Muscle of arm (tissue), 12 donors: ENCODE results near the gene STRA6. TPM values are rescaled to one million over a fixed set of nuclear protein-coding genes. Genes with fewer than 3 reads are reported as not detected.

ENCODE experiments used
- DNase-seq: peaks from one replicate; pipeline ENCODE4 v3.0.0-alpha.2; 2013
- polyA plus RNA-seq, 12 donors: library from polyadenylated mRNA; unstranded; fragments of 120-200 nt; gene quantifications; one replicate each; pipeline ENCODE4 v1.2.1, GENCODE V29; 2013; ENCODE audit not compliant: insufficient read length in 12 of 12

STRA6 gene
- polyA plus RNA-seq, 12 donors = 0.71 to 3.4 (median 1.0) TPM; not detected in 2

DNA sequence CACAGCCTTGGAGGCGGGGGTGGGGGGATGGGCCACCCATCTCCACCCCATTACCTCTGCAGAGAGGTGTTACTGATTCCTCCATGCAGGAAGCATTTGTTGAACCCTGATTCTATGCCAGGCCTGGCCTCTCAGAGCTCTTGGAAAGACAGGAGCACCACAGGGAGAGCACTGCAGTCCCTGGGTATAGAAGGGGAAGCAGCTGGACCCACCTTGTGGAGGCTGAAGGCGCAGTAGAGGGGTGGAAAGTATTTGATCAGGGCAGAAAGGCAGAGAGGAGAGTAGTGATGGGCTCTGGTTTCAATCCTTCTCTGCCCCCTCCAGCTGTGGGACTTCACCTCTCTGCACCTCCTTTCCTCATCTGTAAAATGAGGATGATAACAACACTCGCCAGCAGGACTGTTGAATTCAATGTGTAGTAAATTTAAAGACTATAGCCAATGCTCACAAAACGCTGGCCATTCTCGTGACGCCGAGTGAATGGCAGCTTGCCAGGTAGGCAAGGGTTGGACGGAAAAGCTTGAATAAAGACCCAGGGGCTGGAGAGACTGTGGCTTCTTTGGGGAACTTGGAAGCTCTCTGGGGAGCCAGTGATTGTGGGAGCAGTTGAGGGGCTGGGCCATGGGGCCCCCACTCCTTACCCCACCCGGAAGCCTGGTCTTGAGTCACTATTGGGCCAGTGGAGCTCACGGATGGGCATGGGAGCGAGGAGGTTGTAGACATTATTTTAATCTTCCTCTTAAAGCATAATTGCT, 25.6 kb upstream of the STRA6 start:
- no peak for DNase-seq

DNA sequence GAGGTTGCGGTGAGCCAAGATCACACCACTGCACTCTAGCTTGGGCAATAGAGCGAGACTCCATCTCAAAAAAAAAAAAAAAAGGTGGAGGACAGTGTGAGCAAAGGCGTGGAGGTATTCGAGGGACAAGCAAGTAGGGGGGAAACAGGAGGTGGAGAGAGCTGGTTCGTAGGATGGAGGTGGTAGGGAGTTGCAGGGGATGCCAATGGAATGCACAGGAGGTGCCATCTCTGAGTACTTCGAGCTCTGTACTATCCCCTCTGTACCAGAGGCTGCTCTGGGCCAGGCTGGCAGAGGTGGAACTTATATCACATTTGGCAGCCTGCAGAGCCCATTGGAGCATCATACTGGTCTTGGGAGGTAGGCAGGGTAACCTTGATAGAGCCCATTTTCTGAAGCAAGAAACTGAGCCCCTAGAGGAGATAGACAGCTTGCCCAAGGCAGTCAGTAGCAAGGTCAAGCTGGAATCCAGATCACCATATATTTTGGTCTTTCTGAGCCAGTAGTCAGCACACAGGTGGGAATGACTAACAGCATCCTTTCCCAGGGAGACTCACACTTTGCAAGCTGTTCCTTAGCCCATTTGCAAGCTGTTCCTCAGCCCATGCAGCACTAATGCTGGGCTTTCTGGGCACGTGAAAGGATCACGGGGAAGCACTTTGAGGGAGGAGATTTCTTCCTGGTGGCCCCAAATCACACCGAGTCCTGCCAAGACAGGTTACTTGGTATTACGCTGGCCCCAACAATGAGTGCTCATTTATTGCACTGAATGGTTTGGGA, 24.4 kb upstream of the STRA6 start:
- no peak for DNase-seq

DNA sequence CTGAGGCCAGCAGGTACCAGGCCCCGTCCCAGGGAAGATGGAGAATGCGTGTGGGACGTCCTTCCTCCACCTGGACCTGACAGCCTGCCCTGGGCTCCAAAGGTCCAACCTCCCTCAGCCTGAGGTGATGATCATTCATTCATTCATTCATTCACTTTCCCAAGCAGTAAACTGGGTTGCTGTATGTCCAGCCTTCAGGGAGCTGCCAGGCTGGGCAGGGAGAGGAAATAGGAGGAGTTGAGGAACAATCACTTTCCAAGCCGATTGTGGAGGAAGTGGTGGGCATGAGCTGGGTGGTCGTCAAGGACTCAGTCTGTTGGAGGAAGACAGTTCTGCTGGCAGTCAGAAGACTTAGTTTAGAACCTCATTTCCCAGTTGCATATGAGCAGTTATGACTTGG, 23.3 kb upstream of the STRA6 start:
- DNase-seq = no peak

DNA sequence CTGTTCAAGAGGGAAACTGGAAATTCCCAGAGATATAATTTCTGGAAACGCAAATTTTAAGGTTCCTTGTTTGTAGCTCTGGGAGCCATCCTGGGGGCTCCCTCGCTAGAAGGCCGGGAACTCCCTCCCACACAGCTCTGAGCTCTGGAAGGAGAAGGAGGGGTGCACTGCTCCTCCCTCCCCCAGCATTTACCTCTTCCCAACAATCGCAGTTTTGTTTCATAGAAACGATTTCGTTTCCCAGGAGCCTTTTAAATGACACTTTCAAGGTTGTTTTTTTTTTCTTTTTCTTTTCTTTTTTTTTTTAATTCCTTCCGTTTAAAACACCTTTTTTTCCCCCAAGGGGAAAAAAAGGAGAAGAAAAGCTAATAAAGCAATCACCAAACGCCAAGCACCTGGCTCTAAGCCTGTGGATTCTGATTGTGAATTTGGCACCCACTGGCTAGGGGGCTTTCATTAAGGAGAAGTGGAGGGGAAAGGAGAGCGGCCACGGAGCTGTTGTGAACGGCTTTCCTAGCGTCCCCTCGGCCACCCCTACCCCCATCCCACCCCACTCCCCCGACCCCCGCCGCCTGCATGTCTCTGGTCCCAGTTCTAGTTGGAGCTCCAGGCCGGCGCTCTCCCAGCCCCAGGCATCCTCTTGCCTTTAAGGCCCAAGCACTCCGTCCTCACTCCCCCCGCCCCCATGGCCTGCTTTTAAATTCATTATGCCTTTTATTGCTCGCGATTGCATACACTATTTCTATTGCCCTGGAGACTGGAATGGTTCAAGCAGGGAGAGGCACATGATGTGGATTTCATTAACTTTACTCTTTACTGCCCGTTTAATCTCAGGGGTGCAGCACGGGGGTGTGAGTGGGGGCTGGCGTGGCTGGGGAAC, 19.9 kb upstream of the STRA6 start:
- no peak for DNase-seq

DNA sequence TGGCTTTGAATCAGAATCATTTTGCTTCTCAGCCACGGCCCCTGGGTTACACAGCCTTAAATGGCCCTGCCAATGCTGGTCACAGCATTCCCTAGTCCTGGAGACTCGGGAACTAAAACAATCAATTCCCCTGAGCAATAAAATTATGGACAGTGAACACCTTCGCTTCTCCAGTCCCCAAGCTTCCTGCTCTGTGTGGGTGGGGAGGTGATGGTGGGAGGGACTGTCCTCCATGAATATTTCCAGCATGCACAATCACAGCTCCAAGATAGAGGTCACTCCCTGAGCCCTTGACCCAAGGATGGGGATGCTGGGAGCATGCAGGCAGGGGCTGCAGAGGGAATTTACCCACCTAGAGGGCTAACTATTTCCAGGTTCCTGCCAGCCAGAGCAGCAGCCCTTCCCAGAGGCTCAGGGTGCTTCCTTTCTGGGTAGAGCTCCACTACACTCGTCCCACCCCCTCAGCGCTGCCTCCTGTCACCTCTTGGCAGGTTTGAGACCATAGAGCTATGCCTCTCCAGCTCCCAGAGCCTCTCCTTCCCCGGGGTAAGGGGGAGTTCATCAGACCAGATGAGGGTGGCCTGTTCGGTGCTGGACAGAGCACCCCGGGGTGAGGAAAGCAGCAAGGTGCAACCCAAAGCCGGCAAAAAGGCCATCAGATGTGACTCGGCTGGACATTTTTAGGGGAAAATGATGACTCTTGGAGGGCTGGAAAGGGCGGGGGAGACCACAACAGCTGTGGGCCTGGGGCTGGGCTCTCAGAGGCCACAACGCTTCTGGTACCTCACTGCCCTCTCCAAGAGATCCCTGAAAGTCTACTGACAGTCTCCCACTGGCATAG, 19.0 kb upstream of the STRA6 start:
- DNase-seq = no peak

DNA sequence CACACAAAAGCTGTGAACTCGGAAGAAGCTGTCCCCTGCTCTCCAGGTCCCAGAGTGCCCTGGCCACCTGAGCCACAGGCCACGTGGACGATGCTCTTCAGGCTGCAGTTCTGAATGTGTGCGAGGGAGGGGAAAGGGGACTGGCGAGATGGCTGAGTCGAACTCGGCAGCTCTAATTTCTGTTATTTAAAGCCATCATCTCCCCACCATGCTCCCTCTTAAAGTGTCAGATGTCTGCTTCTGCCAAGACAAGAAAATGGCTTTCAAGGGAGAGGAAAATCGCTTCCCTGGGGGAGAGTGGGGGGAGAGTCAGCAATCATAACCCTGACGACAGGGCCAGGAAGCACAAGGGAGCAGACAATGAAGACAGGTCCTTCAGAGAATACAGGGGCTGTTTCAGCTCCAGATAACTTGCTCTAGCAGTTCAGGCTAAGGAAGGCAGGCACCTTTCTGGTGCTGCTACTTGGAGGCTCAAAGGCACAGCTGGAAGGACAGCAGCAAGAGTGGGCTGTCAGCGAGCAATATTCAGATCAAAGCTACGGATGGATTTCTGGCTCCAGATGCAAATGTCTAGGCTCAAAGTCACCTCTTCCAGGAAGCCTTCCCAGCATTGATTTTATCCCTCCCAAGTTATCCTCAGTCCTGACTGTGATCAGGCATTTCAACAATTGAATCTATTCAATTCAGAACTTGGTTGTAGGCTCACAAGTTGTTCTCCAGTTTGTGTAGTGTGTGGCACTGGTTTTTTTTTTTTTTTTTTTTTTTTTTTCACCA, 18.1 kb upstream of the STRA6 start:
- no peak for DNase-seq

DNA sequence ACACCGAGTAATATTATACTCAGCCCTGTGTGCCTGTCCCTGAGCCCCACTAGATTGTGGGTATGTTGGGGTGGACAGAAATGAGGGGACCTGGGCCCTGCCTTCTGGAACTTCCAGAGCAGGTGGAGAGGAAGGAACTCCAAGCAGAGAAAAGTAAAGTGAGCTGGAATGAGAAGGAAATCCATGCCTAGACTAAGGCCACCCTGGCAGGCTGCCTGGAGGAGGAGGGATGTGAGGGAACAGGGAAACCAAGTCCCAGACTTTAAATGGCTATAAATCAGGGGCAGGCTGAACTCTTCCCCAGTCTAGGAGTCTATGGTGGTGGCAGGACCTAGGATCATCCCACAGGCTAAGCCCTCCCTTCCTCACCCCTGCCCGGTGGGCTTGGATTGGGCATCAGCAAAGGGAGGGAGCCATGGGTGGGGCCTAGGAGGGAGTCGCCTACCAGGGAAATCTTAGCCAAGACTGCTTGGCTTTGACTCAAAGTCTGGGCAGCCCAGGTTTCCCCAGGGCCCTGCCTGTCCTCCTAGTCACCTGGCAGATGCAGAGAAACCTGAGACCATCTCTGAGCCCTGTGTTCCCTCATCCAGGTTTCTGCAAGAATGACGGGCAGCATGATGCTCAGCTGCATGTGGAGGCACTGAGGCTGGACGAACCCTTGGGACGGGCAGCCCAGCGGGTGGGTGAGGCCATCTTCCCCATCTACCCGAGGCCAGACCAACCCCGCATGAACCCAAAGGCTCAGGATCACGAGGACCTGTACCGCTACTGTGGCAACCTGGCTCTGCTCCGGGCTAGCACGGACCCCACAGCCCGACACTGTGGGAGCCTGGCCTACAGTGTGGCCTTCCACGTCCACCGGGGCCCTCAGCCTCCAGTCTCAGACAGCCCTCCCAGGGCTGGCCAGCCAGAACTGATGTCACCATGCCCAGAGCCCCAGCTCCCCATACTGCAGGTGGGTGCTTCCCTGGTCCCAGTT, 15.6 kb upstream of the STRA6 start:
- no peak for DNase-seq

DNA sequence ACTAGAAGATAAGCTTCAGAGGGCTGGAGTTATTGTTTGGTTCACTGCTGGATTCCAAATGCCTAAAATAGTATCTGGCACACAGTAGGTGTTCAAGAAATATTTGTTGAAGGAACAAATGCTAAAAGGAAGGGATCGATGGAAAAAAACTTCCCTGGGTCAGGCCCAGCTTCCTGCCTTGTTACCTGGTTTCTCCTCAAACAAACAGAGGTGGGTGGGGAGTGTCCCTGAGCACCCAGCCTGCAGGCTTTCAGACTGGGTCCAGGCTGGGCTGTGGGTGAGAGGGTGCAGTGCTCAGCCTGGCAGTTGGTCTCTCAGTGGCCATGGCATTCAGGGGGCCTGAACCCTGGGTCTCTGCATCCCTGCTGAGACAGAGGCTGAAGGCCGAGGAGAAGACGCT, 14.4 kb upstream of the STRA6 start:
- DNase-seq = no peak

DNA sequence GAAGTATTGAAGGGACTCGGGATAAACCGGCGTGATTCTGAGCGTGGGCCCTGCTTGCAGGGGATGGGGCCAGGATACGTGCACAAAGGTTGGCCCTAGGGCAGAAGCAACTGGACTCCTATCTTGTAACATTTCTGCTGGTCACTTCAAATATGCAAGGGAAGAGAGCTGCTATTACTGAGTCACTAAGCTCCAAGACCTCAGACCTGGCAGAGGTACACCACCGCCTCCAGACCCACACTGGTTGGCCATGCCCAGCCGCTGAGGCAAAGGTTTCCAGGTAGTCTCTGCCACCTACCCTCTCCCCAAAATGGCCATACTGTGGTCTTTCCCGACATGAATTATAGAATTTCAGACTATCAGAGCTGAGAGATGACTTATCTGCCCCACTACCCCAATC, 13.4 kb upstream of the STRA6 start:
- no peak for DNase-seq

DNA sequence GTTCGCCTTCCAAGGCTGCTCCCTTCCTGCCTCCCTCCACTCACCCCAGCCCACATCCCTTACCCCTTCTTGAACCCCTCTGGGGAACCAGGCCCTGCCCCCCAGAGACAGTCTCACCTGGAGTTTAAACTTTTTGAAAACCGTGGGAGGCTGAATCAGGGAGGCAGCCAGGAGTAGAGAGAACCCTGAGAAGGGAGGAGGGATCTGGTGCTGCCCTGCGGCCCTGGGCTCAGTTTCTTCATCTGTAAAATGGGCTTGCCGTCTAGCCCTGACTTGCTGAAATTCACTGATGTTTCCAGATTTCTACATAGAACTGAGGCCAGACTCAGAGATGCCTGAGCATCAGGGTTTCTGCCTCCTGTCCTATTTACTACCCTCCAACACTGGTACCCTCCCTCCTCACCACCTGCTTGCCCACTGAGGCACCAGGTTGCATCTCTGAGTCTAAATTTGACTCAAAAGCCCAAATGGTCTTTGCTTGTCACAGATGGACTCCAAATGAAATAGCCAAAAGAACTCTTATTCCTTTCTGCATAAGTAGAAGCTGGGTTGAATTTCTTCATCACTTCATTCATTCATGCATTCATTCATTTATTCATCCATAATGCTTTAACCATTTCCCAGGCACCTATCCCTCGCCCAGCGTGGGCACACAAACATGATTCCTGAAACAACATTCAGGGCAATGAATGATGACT, 11.9 kb upstream of the STRA6 start:
- DNase-seq = no peak

DNA sequence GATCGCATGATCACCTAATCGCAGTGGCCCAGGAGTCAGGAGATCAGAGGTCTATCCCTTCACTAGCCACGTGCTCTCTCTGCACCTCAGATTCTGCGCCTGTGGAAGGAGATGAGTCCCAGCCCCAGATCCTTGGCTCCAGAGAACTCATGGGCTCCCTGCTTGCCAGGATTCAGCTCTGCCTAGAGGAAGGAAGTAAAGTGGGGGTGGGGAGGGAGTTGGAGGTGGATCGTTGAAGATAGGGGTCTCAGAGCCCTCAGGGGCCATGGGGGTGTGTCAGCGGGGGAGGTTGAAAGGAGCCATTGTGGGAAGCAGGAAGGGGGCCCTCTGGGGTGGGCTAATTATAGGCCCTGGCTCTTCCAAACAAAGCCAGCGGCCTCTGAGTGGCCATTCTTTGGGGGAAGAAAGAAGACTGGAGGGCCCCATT, 11.3 kb upstream of the STRA6 start:
- no peak for DNase-seq

DNA sequence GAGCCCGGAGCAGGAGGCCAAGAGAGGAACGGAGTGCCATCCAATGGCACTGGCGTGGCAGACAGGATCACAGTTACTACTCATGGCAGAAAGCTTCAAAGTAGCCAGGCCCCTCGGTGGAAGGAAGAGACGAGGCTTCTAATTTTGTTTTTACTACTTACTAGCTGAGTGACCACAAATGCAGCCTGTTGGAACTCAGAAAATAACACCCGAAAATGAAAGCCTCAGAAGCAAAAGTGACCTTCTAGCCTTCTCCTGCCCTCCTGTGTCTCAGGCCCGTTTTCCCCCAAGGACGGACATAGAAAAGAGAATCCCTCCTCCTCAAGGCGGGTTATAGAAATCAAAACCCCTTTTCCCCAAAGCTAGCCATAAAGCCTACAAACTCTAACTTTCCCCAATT, 9.9 kb upstream of the STRA6 start:
- no peak for DNase-seq

DNA sequence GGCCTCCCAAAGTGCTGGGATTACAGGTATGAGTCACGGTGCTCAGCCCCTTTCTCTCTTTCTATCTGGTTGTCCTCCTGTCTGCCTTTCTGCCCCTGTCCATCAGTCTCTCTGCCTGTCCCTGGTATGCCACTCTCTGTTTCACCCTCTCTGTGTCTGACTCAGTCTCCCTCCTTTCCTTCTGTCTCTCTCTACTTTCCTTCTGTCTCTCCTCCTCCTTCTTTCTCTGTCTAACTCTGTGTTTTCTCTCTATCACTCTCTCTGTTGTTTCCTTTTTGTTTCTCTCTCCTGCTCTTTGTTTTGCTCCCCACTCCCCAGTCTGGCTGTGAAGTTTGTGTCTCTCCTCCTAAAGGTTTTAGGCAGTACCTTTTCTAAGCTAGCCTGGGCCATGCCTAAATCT, 9.1 kb upstream of the STRA6 start:
- DNase-seq = no peak

DNA sequence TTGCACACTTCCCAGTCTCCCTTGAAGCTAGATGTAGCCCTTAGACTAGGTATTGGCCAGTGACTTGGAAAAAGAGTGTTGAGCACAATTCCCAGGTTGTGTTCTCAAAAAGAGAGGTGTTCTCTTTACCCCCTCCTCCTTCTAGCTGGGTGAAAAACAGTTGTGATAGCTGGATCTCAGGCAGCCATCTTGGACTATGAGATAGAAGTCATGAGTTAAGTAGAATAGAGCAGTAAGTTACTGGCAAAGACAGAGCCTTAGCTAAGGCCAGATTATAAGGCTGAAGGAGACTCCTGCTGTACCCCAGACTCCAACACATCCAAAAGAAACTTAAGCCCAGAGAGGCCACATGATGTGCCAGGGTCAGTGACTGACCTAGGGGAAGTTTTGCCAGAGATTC, 8.1 kb upstream of the STRA6 start:
- no peak for DNase-seq

DNA sequence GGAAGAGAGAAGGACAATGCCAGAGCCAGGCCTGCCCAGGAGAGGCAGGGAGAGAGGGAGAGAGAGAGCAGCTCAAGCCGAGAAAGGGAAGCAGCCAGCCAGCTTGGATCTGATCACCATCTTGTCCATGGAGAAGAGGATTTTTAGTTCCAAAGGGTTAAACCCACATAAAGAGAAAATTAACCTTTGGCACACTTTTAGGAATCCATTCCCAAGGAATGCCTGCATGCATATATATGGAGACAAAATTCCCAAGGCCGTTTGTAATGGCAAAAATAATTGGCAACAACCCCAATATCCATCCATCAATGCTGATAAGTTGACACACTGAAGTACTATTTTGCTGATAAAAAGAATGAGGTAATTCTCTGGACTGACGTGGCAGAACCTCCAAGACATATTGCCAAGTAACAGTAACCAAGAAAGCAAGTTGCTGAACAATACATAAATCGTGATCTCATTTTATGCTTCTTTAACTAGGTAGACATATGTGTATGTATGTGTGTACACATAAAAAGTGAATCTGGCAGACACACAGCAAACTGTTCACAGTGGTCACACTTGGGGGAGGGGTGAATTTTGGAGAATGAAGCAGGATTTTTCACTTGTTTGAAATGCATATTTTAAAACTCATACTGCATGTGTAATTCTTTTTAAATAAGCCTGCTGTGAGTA, 7.5 kb upstream of the STRA6 start:
- no peak for DNase-seq

DNA sequence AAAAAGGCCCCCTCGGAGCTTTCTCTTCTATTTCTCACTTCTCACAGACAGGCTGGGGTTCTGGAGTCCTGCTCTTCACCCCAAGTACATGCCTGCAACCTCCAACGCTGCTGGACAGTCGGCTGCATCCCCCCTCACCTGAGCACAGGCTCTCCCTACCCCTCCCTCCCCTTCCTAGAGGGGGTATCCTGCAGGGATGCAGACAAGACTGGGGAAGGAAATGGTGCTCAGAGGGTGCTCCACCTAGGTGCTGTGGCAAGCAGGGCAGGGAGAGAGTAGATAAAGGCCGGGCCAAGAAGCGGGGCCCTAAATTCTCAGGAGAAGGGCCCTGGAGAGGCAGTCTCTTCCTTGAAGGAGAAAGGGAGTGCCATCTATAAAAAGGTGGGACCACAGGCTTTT, 7.0 kb upstream of the STRA6 start:
- no peak for DNase-seq

DNA sequence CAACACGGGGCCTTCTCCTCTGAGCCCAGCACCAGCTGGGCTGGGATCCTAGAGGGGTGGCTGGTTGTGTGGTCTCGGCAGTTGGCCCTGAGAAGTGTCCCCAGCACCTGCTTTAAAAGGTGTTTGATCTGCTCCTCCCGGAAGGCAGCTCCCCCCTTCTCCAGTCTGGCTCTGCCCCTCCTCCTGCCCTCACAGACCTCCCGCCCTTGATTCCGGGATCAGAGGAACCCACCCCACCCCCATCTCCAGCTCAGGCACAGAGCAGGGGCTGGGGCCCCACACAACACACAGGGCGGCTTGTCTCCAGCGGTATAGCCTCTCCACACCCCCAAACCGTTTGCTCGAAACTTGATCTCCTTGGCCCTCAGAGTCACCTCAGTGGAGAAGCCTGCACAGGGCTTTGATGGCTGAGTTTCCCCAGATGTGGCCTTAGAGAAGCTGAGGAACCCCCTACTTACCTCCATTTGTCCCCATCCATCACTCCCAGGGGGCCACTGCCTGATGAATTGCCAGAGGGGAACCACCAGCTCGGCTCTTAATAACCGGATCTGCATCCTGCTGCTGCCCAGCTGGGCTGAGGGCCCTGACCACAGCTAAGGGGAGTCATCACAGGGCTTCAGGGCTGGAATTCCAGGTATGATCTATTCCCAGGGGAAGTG, 6.4 kb upstream of the STRA6 start:
- DNase-seq = no peak

DNA sequence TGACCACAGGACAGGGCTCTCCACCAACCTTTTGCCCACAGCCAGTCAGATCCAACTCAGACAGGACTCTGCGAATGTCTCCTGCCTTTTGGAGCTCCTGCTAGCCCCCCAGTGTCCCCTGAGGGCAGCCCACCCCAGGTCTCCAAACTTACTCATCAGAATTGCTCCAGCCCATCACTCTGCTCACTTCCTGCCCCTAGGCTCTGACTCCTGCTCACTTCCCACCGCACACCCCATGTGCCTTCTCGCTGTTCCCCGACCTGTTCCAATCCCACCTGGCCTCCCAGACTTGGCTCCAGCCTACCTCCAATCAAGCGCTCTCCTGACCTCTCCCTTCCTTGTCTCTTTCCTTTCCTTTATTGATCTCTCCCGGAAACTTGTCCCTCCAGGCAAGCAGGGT, 5.9 kb upstream of the STRA6 start:
- no peak for DNase-seq
